ENCODE data around the gene BEST1. TPM values are rescaled to one million over a fixed set of nuclear protein-coding genes. Genes with fewer than 3 reads are reported as not detected.
A peak's percentile ranks its signal among the peaks of the same experiment; 100 is the strongest.
"Not testable (repeated sequence)": the region's sequence is repeated elsewhere in the genome, so short reads cannot be mapped to it uniquely, and the experiment has no call there.

The BEST1 gene
- polyA plus RNA-seq, 2 of the 4 experiments (the other 2 are of a cell fraction), result 1.2 to 1.9 TPM

GRCh38 chr11:62001450-62002191, 51.5 kb downstream of the BEST1 start:
- H3K4me1 ChIP-seq, result peaks cover 37% of the 10 kb centered on the region
- H3K4me3 ChIP-seq, result no peak overlapping the region
- ChIA-PET POLR2A (interaction anchor here (0.6 to 1.3 kb wide), 2 partner anchors 13 to 34 kb away, joined by 5 read pairs; partner anchors contain the start of gene FTH1), CTCF (interaction anchor here (1.0 to 1.7 kb wide), 4 partner anchors 9 to 106 kb away, joined by 3 to 5 read pairs (median 4); no protein-coding TSS in a partner anchor)
- H3K4me2 ChIP-seq, result peak overlapping the region; percentile 47
- peaks cover 19% of the 10 kb centered on the region for H3K9me3 ChIP-seq
- TF ChIP-seq CHD4 (IDR thresholded peaks at IDR 0.05; ENCODE audit: borderline replicate concordance), result no peak
- TF ChIP-seq KDM5A (IDR thresholded peaks at IDR 0.05), result no peak
- peak in 1 of 2 experiments; percentile 27; a peak in 1 of 5 replicates for TF ChIP-seq RAD21 (conservative IDR thresholded peaks at IDR 0.05 in 1 of 2, IDR thresholded peaks at IDR 0.05 in 1 of 2)
- no peak for TF ChIP-seq POLR2AphosphoS2 (conservative IDR thresholded peaks at IDR 0.05; ENCODE audit: low read length)
- no peak for TF ChIP-seq ZFP36 (IDR thresholded peaks at IDR 0.05; ENCODE audit: borderline replicate concordance, partially characterized antibody)
- no peak for TF ChIP-seq PHF8 (IDR thresholded peaks at IDR 0.05; ENCODE audit: borderline replicate concordance, low read depth)
- no peak for TF ChIP-seq FOSB (CRISPR knock-in tag; IDR thresholded peaks at IDR 0.05)
- TF ChIP-seq ESRRA (IDR thresholded peaks at IDR 0.05; ENCODE audit: borderline replicate concordance, low read length), result no peak
- TF ChIP-seq SMC3 (IDR thresholded peaks at IDR 0.05), result peak; percentile 14; the same call in 2 of the 3 replicates
- no peak for TF ChIP-seq CBX8 (IDR thresholded peaks at IDR 0.05)
- no peak for TF ChIP-seq POLR2A (IDR thresholded peaks at IDR 0.05; ENCODE audit: low read length)
- TF ChIP-seq FOSL2 (IDR thresholded peaks at IDR 0.05), result no peak
- no peak for TF ChIP-seq FOSL2 (CRISPR knock-in tag; IDR thresholded peaks at IDR 0.05)
- no peak for TF ChIP-seq ZNF302 (CRISPR knock-in tag; IDR thresholded peaks at IDR 0.05)
- TF ChIP-seq BHLHE40 (IDR thresholded peaks at IDR 0.05; ENCODE audit: low read depth, low read length), result no peak
- ATAC-seq, result peak; percentile 72 to 86; a peak in 5 of 6 replicates
- 32% methylated on average over 12 of the region's 12 CpGs for WGBS (ENCODE audit: missing lambda C conversion rate)
- no peak for FAIRE-seq
- peak in 1 of 2 experiments; percentile 61 for DNase-seq (ENCODE audit: low read depth in 1 of 2, low spot score in 1 of 2)
- peak overlapping the region; percentile 90 to 91 for H3K27ac ChIP-seq

- not testable (repeated sequence) for DNase-seq (ENCODE audit: low read depth in 1 of 2, low spot score in 1 of 2); ATAC-seq; FAIRE-seq; H3K4me3 ChIP-seq
- Histone ChIP-seq H3K9me3 (peaks cover 19% of the 10 kb centered on the region), H3K4me2 (peak overlapping the region; percentile 47), H3K4me1 (peaks cover 37% of the 10 kb centered on the region), H3K27ac (peak overlapping the region; percentile 90 to 91)
- 87% methylated on average over 8 of the region's 8 CpGs for WGBS (ENCODE audit: missing lambda C conversion rate)
- ChIA-PET CTCF (interaction anchor here (1.0 to 1.7 kb wide), 4 partner anchors 10 to 106 kb away, joined by 3 to 5 read pairs (median 4); no protein-coding TSS in a partner anchor), POLR2A (interaction anchor here (0.6 to 1.3 kb wide), 2 partner anchors 14 to 34 kb away, joined by 5 read pairs; partner anchors contain the start of gene FTH1)
Measured at GRCh38 chr11:62002283-62002682, 52.1 kb downstream of the BEST1 start.

- H3K4me1 ChIP-seq, result peaks cover 37% of the 10 kb centered on the region
- DNase-seq (ENCODE audit: low read depth in 1 of 2, low spot score in 1 of 2), result no peak
- ChIA-PET CTCF (interaction anchor here (0.8 to 1.3 kb wide), 5 partner anchors 13 to 82 kb away, joined by 3 to 6 read pairs (median 3); no protein-coding TSS in a partner anchor), POLR2A (no interaction called here)
- H3K4me2 ChIP-seq, result no peak overlapping the region
- 72% methylated on average over 2 of the region's 2 CpGs for WGBS (ENCODE audit: missing lambda C conversion rate)
- FAIRE-seq, result no peak
- H3K27ac ChIP-seq, result peak overlapping the region; percentile 57 to 73; a peak in 5 of 6 replicates
- peaks cover 7% of the 10 kb centered on the region for H3K9me3 ChIP-seq
- ATAC-seq, result peak in 1 of 2 experiments; percentile 18; a peak in 2 of 6 replicates
- H3K4me3 ChIP-seq, result no peak overlapping the region
- TF ChIP-seq CHD2 (IDR thresholded peaks at IDR 0.05; ENCODE audit: low read length, partially characterized antibody) (no peak), SMC3 (IDR thresholded peaks at IDR 0.05) (no peak), BHLHE40 (IDR thresholded peaks at IDR 0.05; ENCODE audit: low read depth, low read length) (no peak), MAFK (IDR thresholded peaks at IDR 0.05; ENCODE audit: partially characterized antibody) (no peak), HOXB5 (CRISPR knock-in tag; IDR thresholded peaks at IDR 0.05) (no peak)
Measured at GRCh38 chr11:62004473-62004872, 54.3 kb downstream of the BEST1 start.

- WGBS (ENCODE audit: missing lambda C conversion rate), result 92% methylated on average over 1 of the region's 1 CpG
- Histone ChIP-seq H3K4me1 (peaks cover 38% of the 10 kb centered on the region), H3K4me3 (no peak overlapping the region), H3K4me2 (no peak overlapping the region), H3K27ac (no peak overlapping the region; a peak in 1 of 6 replicates), H3K9me3 (no peaks in the 10 kb centered on the region)
- CTCF ChIA-PET, result interaction anchor here (1.0 to 1.5 kb wide), 2 partner anchors 56 to 74 kb away, joined by 3 to 6 read pairs; no protein-coding TSS in a partner anchor
- DNase-seq (ENCODE audit: low read depth in 1 of 2, low spot score in 1 of 2) (no peak), FAIRE-seq (no peak), ATAC-seq (no peak)
- POLR2A ChIA-PET, result interaction anchor here (0.6 kb wide), 1 partner anchor 55 kb away, joined by 5 read pairs; no protein-coding TSS in a partner anchor
- TF ChIP-seq KDM1A (IDR thresholded peaks at IDR 0.05; ENCODE audit: low read depth), result no peak
- TF ChIP-seq ZSCAN20 (CRISPR knock-in tag; IDR thresholded peaks at IDR 0.05), result no peak
- TF ChIP-seq RAD21 (conservative IDR thresholded peaks at IDR 0.05 in 1 of 2, IDR thresholded peaks at IDR 0.05 in 1 of 2), result no peak
- TF ChIP-seq POLR2A (IDR thresholded peaks at IDR 0.05; ENCODE audit: low read length), result no peak
- no peak for TF ChIP-seq FOXS1 (CRISPR knock-in tag; IDR thresholded peaks at IDR 0.05)
- TF ChIP-seq, protein P1, sequence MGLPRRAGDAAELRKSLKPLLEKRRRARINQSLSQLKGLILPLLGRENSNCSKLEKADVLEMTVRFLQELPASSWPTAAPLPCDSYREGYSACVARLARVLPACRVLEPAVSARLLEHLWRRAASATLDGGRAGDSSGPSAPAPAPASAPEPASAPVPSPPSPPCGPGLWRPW (IDR thresholded peaks at IDR 0.05), result no peak
- no peak for TF ChIP-seq CBX2 (IDR thresholded peaks at IDR 0.05; ENCODE audit: borderline replicate concordance, low read depth)
- no peak for TF ChIP-seq BCL3 (IDR thresholded peaks at IDR 0.05)
- no peak for TF ChIP-seq HDAC2 (IDR thresholded peaks at IDR 0.05)
- TF ChIP-seq CHD2 (IDR thresholded peaks at IDR 0.05; ENCODE audit: low read length, partially characterized antibody), result no peak
- TF ChIP-seq RARB (CRISPR knock-in tag; IDR thresholded peaks at IDR 0.05), result no peak
- no peak for TF ChIP-seq ATOH8 (CRISPR knock-in tag; IDR thresholded peaks at IDR 0.05; ENCODE audit: low read depth)
- no peak for TF ChIP-seq NPAS2 (CRISPR knock-in tag; IDR thresholded peaks at IDR 0.05; ENCODE audit: borderline replicate concordance)
- no peak for TF ChIP-seq TFCP2L1 (CRISPR knock-in tag; IDR thresholded peaks at IDR 0.05)
- TF ChIP-seq KDM5A (IDR thresholded peaks at IDR 0.05), result no peak
Measured at GRCh38 chr11:62008193-62008592, 58.0 kb downstream of the BEST1 start.

Data from A549 (cell line).